Panc1 (cell line): ENCODE measurements around the gene TIMMDC1. TPM values are rescaled to one million over a fixed set of nuclear protein-coding genes. Genes with fewer than 3 reads are reported as not detected.

ENCODE experiments used
- ATAC-seq: fragments of 200-7000 bp; cut with Tn5 transposase; 2 replicates; pipeline ENCODE4 v1.9.1; 2020; ENCODE audit warnings: mild to moderate bottlenecking, moderate library complexity
- BruUV-seq: library from RNA; stranded (reverse); fragments of 400-500 nt; replicated peaks from 2 replicates; lab custom pipeline; 2021; lab: Mats Ljungman, UMichigan
- CTCF ChIA-PET: fragments of 300-600 bp; sonication (Branson Sonifier 250); formaldehyde crosslinking; loops from one replicate; lab custom pipeline; 2022; ENCODE audit warnings: antibody characterized with exemption; lab: Charles Lee
- POLR2A ChIA-PET: fragments of 300-600 bp; sonication (Branson Sonifier 250); formaldehyde crosslinking; loops from one replicate; lab custom pipeline; 2022; ENCODE audit warnings: antibody characterized with exemption; lab: Charles Lee
- DNase-seq: peaks from one replicate; pipeline ENCODE4 v3.0.0-alpha.2; 2010; ENCODE audit warnings: low read depth, low spot score
- H3K27ac ChIP-seq: 2 replicates; pipeline ENCODE4 v1.5.1; 2011; ENCODE audit warnings: mild to moderate bottlenecking, low read length, inconsistent platforms
- H3K27me3 ChIP-seq: fragments of 200-500 bp; sonication (Bioruptor generic); 2 replicates; pipeline ENCODE4 v1.6.0; 2014; ENCODE audit warnings: low read length, inconsistent platforms; ENCODE audit not compliant: control insufficient read depth, insufficient read depth
- H3K36me3 ChIP-seq: fragments of 200-500 bp; sonication (Bioruptor generic); 2 replicates; pipeline ENCODE4 v1.5.1; 2014; ENCODE audit warnings: inconsistent platforms, mild to moderate bottlenecking, low read length, moderate library complexity; ENCODE audit not compliant: control insufficient read depth, insufficient read depth
- H3K4me1 ChIP-seq: 2 replicates; pipeline ENCODE4 v1.5.1; 2011; ENCODE audit warnings: inconsistent platforms, mild to moderate bottlenecking, low read length, moderate library complexity; ENCODE audit not compliant: control insufficient read depth, insufficient read depth
- H3K4me3 ChIP-seq, 2 experiments: 2 replicates each; pipeline ENCODE4 v1.5.1; 2011 to 2012; ENCODE audit warnings: low read depth in 2 of 2, low read length in 2 of 2, mild to moderate bottlenecking in 2 of 2, inconsistent platforms in 1 of 2, moderate library complexity in 1 of 2
- H3K9me3 ChIP-seq: fragments of 200-500 bp; sonication (Bioruptor generic); 2 replicates; pipeline ENCODE4 v1.5.1; 2014; ENCODE audit warnings: low read depth, mild to moderate bottlenecking, inconsistent platforms, low read length, moderate library complexity; ENCODE audit not compliant: control insufficient read depth, insufficient read depth
- POLR2AphosphoS5 ChIP-seq: IDR thresholded peaks from 2 replicates; pipeline ENCODE4 v1.6.1; 2012; ENCODE audit warnings: mild to moderate bottlenecking, low read depth, low read length, moderate library complexity
- SIN3A ChIP-seq: IDR thresholded peaks from 2 replicates; pipeline ENCODE4 v1.6.1; 2012; ENCODE audit warnings: low read depth, mild to moderate bottlenecking, low read length, moderate library complexity, borderline replicate concordance; ENCODE audit not compliant: insufficient read depth
- TCF7L2 ChIP-seq: IDR thresholded peaks from 2 replicates; pipeline ENCODE4 v1.6.1; 2011; ENCODE audit warnings: mild to moderate bottlenecking, low read depth, low read length, inconsistent platforms
- in situ Hi-C: cut with HindIII; loops from 2 replicates; pipeline ENCODE4 v1.10.0; 2016; ENCODE audit warnings: low sequenced_read_pairs, low pct_unique_long_range_greater_than_20kb
- intact Hi-C: fragments of 100-400 bp; cut with micrococcal nuclease; formaldehyde crosslinking; loops from one replicate; pipeline ENCODE4 v1.10.0; 2022; ENCODE audit not compliant: unreplicated experiment
- total RNA-seq: library from RNA; stranded (reverse); gene quantifications from one replicate; pipeline ENCODE4 v1.2.1, GENCODE V29; 2021; ENCODE audit not compliant: unreplicated experiment
- TF ChIP-seq, protein P1 (sequence below): fragments of 450-650 bp; IDR thresholded peaks from 2 replicates; pipeline ENCODE4 v1.5.1; 2017; ENCODE audit warnings: mild to moderate bottlenecking
- TF ChIP-seq, protein P2 (sequence below), 2 experiments: IDR thresholded peaks; 2 replicates each; pipeline ENCODE4 v1.6.1; 2011 to 2012; ENCODE audit warnings: low read depth in 2 of 2, control low read depth in 1 of 2, low read length in 1 of 2, mild to moderate bottlenecking in 1 of 2, moderate library complexity in 1 of 2; ENCODE audit not compliant: insufficient read depth in 1 of 2

Gene TIMMDC1
- total RNA-seq, 1 experiment from 2014 or later: 170 TPM

DNA sequence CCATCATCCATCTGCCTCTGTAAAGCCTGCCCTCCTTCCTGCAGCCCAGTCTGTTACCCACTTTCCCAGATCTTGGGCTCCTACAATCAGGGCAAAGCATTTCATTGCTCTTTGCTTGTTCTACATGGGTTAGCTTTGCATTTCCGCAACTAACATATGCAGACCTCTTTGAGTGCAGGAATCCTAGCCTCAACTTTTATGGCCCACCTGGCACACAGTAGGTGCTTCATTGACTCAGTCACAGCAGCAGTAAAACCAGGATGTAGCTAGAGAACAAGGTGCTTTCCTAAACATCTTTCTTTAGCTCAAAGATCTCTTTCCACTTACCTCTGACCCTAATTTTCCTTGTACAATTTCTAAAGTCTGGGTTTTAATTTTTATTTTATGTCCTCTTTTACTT is 57.6 kb downstream of the TIMMDC1 start:
- no peaks in the 10 kb centered on the region; the same call in 1 of the 2 replicates for H3K27me3 ChIP-seq
- no peak for DNase-seq
- in situ Hi-C loops (no loop called here), intact Hi-C loops (no loop called here)
- no TSS peak for BruUV-seq
- no peak overlapping the region for H3K4me3 ChIP-seq
- no peak for ATAC-seq
- TF ChIP-seq, protein P1, sequence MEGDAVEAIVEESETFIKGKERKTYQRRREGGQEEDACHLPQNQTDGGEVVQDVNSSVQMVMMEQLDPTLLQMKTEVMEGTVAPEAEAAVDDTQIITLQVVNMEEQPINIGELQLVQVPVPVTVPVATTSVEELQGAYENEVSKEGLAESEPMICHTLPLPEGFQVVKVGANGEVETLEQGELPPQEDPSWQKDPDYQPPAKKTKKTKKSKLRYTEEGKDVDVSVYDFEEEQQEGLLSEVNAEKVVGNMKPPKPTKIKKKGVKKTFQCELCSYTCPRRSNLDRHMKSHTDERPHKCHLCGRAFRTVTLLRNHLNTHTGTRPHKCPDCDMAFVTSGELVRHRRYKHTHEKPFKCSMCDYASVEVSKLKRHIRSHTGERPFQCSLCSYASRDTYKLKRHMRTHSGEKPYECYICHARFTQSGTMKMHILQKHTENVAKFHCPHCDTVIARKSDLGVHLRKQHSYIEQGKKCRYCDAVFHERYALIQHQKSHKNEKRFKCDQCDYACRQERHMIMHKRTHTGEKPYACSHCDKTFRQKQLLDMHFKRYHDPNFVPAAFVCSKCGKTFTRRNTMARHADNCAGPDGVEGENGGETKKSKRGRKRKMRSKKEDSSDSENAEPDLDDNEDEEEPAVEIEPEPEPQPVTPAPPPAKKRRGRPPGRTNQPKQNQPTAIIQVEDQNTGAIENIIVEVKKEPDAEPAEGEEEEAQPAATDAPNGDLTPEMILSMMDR: no peak
- TF ChIP-seq TCF7L2 (no peak), SIN3A (no peak), POLR2AphosphoS5 (no peak)
- TF ChIP-seq, protein P2, sequence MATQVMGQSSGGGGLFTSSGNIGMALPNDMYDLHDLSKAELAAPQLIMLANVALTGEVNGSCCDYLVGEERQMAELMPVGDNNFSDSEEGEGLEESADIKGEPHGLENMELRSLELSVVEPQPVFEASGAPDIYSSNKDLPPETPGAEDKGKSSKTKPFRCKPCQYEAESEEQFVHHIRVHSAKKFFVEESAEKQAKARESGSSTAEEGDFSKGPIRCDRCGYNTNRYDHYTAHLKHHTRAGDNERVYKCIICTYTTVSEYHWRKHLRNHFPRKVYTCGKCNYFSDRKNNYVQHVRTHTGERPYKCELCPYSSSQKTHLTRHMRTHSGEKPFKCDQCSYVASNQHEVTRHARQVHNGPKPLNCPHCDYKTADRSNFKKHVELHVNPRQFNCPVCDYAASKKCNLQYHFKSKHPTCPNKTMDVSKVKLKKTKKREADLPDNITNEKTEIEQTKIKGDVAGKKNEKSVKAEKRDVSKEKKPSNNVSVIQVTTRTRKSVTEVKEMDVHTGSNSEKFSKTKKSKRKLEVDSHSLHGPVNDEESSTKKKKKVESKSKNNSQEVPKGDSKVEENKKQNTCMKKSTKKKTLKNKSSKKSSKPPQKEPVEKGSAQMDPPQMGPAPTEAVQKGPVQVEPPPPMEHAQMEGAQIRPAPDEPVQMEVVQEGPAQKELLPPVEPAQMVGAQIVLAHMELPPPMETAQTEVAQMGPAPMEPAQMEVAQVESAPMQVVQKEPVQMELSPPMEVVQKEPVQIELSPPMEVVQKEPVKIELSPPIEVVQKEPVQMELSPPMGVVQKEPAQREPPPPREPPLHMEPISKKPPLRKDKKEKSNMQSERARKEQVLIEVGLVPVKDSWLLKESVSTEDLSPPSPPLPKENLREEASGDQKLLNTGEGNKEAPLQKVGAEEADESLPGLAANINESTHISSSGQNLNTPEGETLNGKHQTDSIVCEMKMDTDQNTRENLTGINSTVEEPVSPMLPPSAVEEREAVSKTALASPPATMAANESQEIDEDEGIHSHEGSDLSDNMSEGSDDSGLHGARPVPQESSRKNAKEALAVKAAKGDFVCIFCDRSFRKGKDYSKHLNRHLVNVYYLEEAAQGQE (IDR thresholded peaks at IDR 0.05; ENCODE audit: insufficient read depth in 1 of 2, low read depth in 2 of 2, low read length in 1 of 2): no peak
- H3K36me3 ChIP-seq: no peaks in the 10 kb centered on the region
- H3K4me1 ChIP-seq: no peaks in the 10 kb centered on the region
- CTCF ChIA-PET: no interaction called here
- no peak overlapping the region for H3K27ac ChIP-seq
- POLR2A ChIA-PET: no interaction called here
- H3K9me3 ChIP-seq: no peaks in the 10 kb centered on the region

DNA sequence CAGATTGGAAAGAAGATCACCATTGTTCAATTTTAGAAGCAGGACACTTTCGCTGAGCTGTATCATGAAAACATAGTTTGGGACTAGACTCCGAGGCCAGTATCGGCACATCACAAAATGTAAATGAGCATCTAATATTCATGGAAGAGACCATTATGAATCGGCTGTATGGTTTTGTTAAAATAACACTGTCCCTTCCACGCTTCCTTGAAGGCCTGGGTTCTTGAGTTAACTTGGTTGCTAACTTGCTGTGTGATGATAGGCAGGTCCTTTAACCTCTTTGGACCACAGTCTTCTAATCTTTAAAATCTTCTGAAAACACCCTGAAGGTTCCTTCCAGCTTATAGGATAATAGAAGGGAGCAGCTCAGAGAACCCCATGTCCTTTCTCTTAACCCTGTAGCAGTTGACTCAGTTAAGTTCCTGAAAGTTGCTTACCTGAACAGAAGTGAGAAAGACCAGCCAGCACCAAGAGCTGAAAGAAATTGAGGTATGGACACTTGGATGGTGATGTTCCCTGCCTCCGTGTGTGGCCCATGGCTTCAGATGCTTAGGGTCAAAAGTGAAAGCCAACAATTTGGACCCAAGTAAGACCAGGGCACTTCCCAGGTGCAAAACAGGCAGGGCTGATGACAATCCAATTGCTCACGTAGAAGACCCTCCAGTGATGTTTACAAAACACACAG is 59.0 kb downstream of the TIMMDC1 start:
- H3K27ac ChIP-seq: no peak overlapping the region
- no peaks in the 10 kb centered on the region; the same call in 1 of the 2 replicates for H3K27me3 ChIP-seq
- intact Hi-C loops (no loop called here), in situ Hi-C loops (no loop called here)
- no peaks in the 10 kb centered on the region for H3K4me1 ChIP-seq
- BruUV-seq: no TSS peak
- POLR2A ChIA-PET: no interaction called here
- no peak for TF ChIP-seq POLR2AphosphoS5
- no peak for TF ChIP-seq TCF7L2
- TF ChIP-seq, protein P1: no peak
- TF ChIP-seq SIN3A: no peak
- TF ChIP-seq, protein P2 (IDR thresholded peaks at IDR 0.05; ENCODE audit: insufficient read depth in 1 of 2, low read depth in 2 of 2, low read length in 1 of 2): no peak
- no peaks in the 10 kb centered on the region for H3K9me3 ChIP-seq
- DNase-seq (no peak), ATAC-seq (no peak)
- no peaks in the 10 kb centered on the region for H3K36me3 ChIP-seq
- H3K4me3 ChIP-seq: no peak overlapping the region
- CTCF ChIA-PET: interaction anchor here (0.6 kb wide), 1 partner anchor 267 kb away, joined by 3 read pairs; no protein-coding TSS in a partner anchor
